ENCODE results near the gene FLCN.

FLCN gene

DNA sequence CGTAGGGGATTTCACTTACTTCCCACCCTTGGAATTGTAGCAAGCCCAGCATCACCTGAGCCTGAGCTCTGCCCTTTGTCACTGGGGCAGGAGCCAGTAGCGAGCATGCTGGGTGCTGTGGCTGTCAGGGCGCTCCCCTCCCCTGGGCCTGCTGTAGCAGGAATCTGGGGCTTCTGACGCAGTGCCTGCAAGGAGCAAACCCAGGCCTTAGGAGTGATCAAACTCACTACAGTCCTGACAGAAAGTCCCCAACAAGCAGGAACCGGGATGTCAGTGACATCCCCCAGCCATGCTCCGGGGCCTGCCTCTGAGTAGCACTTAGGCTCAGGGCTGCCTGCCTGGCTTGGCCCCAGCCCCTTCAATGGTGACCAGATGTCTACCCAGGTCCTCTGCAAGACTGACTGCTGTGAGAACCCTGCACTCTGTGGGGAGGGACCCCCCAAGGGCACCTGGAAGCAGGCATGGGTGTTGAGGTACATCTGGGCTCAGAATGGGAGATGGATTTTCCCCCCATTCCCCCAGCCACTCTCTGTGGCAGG lies 54.3 kb downstream of the FLCN start:
- no peak for DNase-seq

DNA sequence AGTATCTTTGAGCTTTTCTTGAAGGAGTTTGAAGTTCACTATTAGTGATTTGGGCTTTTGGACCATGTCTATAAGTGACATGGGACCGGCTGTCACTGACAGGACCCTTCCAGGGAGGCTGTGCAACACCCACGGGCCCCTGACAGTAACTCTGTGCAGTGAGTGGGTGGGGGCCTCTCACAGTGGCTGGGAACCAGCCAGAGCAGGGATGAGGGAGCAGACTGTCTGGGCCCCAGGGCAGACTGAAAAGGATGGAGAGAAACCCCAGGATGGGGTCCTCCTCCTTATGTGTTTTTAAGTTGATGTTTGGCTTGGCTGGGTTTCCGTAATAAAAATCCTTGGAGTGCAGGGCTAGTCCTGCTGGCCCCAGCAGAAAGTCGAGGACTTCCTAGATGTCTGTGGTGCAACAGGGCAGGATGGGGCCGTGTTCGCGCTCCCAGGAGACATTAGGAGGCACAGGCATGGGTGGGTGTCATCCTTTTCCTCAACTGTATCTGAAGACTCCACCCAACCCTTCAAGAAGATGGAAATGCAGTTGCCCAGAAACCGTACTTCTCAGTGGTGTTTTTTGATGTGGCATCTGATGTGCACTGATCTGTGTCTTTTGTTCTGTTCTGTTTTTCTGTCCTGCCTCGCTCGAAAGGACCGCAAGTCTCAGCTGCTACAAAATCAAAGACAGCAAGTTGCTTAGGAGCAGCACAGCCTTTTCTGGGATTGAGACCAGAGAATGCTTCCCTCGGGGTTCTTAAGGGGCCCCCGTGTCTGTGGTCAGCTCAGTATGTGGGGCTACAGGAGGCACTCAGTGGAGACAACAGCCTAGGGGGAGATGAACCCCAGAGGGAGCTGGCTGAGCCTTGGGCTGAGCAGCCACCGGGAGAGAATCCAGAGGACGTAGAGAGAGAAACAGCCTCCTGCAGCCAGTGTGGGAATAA lies 55.0 kb downstream of the FLCN start:
- no peak for DNase-seq

DNA sequence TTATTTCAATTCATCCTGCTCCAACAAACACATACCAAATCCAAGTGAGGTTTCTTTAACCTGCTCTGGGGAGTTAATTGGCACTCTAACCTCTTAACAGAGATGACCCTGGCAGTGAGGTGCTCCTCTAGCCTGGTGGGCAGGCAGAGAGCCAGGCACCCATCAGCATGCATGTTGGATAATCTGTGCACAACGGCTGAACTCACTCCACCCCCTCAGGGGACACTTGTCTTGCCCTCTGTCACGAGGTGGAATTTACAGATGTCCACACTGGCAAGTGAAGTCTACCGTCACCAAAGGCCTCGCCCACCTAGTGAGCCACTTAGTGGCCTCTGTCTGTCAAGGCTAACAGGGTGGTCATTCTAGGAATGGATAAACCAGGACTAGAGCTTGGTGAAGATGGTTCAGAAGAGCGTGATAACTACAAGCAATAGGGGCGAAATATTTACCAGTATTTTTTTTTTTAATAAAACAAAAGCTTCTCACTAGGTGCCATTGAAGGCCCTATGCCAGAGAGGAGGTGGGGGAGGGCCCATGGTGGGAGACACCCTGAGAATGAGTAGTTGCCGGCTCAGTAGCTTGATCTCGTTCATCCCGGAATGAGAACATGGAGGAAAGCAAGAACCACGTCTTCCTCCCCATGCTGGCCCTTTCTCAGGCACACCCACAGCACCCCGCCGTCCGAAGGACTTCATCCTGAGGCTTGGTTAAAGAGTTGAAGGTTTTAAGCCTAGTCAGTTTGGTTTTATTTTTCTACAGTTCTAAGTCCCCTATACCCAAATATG lies 56.0 kb downstream of the FLCN start:
- DNase-seq = no peak

DNA sequence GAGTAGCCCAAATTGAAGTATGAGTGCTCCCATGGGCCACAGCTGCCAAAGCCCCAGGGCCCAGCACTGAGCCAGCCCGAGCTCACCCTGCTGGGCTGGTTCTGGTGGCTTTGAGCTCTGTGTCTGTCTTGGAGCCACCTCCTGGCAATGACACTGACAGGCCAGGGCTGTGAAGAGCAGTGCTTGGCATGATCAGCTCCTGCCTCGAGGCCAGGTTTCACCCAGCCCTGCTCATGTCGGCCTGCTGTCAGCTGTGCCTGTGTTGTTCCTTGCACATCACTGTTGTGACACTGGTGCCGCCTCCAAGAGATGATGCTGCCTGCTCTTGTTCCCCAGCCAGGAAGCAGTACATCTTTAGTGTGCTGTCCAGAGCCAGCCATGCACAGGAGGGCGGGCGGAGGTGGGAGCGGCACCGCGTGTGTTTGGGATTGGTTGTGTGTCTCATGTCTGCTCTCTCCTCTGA lies 56.8 kb downstream of the FLCN start:
- DNase-seq = no peak

DNA sequence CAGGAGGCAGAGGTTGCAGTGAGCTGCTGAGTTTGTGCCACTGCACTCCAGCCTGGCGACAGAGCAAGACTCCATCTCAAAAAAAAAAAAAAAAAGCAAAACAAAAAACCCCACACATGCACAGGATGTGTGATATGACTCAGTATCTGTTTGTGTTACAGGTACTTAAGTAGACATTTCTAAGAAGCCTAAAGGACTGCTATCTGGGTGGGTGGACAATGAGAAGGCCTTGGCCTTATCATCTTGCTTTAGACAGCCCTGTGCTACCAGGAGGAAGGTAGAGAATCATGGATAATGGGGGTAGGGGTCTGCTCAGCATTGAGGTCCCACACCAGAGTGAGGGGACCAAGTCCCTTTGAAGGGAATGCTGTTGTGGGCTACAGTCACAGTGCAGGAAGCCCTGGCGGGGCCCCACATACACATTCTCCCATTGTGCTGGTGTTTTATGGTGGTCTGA lies 57.6 kb downstream of the FLCN start:
- no peak for DNase-seq

DNA sequence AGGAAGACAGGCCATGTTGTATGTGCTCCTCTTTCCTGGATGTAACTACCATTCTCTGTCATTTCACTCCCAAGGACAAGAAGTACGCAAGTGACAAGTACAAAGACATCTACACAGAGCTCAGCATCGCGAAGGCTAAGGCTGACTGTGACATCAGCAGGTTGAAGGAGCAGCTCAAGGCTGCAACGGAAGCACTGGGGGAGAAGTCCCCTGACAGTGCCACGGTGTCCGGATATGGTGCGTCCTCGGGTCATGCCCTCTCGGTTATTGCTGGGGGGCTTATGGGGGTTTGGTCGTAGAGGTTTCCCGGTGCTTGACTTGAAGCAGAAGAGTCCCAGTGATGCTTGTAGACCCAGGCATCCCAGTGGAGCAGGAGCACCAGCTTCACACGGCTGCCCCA lies 59.8 kb downstream of the FLCN start:
- no peak for DNase-seq

DNA sequence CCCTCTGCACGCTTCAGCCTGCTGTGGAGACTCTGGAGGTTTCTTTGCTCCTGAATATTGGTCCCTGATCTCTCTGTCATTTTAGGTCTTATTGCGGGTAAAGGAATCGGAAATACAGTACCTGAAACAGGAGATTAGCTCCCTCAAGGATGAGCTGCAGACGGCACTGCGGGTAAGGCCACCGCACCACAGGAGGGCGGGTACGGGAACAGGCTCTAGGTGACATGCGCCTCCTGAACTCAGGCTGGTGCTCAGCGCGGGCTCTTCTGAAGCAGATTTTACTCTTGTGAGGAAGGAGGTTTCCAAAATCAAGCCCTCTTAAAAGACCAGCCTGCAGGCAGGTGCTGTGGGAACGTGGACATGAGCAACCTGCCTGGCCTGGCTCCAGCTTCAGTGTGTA lies 60.6 kb downstream of the FLCN start:
- no peak for DNase-seq

DNA sequence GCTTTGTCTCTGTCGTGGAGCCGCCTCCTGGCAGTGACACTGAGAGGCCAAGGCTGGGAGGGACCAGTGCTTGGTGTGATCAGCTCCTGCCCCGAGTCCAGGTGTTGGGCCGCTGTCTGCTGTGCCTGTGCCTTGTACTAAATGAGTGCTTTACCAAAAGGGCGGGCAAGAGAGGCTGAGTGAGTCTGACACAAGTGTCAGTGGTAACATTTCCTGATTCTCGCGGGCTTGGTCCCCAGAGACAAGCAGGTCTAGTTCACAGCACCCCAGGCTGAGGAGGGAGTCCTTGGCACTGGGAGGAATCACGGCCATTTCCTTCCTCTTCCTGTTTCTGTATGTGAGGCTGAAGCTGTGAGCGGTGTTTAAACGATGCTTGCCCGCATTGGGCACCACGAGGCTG lies 61.1 kb downstream of the FLCN start:
- DNase-seq = no peak

DNA sequence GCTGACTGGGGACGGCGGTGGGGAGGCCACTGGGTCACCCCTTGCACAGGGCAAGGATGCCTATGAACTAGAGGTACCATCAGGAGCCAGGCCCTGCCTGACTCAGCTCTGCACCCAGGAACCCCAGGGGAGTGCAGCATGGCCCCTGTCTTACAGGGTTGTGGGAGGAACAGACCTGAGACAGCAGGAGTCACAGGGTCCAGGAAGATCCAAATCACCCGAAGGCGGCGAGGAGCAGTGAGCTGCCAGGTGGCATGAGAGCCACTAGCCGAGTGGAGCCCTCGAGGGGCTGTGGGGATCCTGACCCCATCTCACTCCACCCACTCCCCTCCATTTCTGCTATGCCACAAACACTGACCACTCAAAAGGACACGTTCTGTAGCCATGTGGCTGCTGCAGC lies 61.6 kb downstream of the FLCN start:
- no peak for DNase-seq

DNA sequence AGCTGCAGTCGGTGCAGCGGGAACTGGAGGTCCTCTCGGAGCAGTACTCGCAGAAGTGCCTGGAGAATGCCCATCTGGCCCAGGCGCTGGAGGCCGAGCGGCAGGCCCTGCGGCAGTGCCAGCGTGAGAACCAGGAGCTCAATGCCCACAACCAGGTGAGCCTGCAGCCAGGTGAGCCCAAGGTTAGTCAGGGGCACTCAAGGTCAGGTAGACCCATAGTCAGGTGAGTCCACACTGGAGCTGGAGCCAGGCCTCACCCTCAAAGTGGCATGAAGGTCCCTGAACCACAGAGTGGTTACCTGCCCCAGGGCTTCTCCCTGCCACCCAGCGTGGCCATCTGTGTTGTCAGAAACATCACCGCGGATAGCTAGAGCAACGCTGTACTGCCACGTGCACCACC lies 63.0 kb downstream of the FLCN start:
- no peak for DNase-seq

DNA sequence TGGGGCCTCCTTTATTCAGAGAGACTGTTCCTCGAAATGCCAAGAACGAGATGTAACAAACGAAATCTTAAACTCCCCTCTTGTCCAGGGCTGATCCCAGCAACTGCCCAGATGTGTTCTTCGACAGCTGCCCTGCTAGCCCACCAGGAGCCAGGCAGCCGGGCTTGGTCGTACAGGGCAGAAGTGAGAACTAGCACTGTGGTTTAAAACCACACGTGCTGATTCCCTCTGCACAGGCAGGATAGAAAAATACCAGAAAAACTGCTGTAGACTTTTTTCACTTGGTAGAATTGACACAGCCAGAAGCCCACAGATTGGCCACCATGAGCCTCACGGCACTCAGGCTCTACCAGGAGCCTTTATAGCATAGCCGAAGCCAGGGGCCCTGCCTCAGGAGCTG lies 64.0 kb downstream of the FLCN start:
- no peak for DNase-seq

DNA sequence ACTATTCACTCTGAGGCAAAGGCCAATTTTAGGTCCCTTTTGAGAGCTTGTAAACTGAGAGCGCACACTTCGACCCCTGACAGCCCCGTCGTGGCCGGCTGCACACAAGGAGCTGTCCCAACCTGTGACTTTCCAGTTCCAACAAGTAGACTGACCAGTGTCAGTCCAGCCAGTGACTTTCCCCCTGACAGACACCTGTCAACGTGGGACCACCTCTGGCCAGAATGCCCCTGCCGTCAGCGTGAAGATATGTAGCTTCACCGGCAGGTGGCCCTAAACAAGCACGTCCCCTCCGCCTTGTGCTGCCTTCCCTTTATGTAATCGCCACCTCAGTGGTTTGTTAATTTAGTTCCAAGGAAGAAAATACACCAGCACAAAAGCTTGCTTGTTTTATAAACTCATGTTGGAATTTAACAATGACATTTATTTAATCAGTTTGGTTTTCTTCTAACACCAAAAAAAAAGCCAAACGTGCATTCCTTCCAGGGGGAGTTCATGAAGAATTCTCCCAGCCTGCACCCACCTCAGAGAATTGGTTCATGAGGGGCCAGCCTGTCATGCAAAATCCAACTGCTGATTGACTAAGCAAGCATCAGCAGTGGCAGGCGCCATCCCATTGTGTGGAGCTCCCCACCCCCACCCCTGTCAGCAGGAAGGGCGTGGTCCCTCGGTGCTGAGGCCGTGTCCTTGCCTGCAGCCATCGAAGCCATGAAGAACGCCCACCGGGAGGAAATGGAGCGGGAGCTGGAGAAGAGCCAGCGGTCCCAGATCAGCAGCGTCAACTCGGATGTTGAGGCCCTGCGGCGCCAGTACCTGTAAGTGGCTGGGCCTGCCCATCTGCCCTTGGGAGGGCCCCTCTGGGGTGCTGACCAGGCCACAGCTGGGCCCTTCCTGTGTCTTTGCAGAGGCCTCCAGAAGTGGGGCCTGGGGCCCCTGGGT lies 64.7 kb downstream of the FLCN start:
- no peak for DNase-seq

DNA sequence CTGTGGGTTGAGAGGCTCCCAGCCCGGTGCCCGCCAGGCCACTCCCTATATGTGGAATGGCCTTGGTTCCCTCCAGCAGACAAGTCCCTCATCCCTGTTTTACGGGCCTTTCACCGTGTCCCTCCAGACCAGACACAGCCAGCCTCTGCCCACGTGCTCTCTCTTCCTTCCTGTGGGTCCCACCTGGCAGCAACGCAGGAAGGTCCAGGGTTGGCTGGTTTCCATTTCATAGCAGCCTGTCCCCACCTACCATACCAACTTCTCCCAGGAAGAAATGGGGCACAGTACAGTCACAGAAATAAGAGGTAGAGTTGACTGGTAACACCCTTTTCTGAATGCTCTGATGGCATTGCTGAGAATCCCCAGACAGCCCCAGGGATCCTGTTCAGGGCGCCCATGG lies 65.8 kb downstream of the FLCN start:
- DNase-seq = no peak

DNA sequence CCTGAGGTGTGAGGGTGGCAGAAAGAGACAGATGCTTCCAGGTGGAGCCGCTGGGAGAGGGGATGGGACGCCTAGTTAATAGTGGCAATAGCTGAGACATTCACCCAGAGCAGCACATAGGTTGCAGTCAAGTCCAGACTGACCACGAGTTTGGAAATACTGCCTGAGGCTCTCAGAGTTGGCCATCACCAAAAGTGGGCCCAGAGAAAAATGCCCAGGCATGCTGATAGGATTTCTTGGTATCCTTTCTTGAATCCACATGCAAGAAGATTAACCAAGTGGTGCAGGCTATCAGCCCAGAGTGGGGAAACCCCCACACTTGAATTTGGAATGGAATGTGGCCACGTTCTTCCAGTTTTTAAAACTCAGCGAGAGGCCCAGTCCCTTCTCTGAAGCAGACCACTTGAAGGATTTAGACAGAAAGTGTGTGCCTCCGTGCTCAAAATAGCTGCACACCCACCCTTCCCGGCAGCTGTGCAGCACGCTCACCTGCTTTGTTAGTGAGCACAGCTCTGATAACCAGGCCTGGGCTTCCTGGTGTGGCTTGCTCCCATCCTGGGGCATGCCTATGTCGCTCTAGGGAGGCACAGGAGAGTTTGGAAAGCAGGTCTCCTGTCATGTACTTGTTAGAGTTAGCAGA lies 66.5 kb downstream of the FLCN start:
- no peak for DNase-seq

DNA sequence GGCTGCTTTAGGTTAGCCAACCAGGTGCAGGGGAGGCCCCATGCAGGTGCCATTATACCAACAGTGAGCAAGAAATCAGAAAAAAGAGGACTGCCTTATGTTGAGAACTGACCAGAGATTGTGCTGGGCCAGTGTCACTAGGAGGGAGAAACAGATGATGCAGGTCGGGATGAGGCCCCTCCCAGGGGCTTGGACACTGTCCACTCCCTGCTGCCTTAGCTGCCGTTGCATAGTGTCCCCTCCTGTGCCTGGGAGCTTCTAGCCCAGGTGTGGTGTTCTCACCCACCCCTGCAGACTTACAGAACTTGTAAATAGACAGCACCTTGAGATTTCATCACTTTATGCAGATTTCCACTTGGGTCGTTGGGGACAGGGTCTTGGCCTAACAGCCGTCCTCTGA lies 67.6 kb downstream of the FLCN start:
- no peak for DNase-seq

DNA sequence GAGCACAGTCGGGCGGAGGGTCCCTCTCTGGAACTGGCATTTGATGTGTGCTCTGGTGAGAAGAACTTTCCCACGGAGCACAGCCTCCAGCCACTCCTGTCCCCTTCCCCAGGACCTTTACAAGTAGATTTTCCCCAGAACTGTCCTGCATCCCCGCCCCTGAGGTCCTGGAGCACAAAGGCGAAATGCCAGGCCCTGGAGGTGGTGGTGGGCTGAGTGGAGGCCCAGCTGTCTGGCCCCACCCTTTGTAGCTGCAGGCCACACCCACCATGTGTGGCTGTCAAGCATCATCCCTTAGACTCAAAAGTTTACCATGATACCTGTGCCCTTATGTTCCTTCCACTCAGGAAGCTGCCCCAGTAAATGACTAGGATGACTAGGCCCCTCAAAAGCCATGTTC lies 68.6 kb downstream of the FLCN start:
- no peak for DNase-seq

DNA sequence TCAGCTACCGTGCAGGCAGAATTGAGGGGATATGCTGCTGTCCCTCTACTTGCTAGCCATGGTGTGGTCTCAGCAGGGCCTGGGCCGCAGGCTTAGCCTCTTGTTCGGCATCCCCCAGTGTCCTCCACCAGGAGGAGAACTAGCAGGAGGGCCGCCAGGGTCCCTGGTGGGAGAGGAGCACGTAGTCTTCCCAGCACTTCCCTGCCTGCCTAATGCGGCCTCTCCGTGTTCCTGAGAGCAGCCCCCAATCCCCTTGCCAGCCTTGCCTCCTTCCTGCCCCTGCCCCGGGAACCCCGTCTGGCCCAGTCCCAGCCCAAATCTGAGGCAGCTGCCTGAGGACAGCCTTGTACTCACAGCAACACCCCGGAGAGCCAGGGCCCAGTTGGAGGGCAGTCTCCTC lies 69.0 kb downstream of the FLCN start:
- no peak for DNase-seq

DNA sequence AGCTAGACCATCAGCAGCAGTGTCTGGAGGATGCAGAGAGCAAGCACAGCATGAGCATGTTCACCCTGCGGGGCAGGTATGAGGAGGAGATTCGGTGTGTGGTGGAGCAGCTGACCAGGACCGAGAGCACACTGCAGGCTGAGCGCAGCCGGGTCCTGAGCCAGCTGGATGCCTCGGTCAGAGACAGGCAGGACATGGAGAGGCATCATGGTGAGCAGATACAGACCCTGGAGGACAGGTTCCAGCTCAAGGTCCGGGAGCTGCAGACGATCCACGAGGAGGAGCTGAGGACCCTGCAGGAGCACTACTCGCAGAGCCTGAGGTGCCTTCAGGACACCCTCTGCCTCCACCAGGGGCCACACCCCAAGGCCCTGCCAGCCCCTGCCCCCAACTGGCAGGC lies 69.6 kb downstream of the FLCN start:
- DNase-seq = no peak

DNA sequence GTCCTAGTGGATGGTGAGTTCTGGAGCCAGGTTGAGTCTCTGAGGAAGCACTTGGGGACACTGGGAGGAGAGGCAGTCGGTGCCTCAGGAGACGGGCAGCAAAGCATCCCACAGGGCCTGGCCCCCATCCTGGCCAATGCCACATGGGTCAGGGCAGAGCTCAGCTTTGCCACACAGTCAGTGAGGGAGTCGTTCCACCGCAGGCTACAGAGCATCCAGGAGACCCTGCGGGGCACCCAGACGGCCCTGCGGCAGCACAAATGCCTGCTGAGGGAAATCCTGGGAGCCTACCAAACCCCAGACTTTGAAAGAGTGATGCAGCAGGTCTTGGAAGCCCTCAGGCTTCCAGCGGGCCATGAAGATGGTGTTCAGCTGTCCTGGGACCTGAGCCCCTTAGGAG lies 70.5 kb downstream of the FLCN start:
- no peak for DNase-seq

DNA sequence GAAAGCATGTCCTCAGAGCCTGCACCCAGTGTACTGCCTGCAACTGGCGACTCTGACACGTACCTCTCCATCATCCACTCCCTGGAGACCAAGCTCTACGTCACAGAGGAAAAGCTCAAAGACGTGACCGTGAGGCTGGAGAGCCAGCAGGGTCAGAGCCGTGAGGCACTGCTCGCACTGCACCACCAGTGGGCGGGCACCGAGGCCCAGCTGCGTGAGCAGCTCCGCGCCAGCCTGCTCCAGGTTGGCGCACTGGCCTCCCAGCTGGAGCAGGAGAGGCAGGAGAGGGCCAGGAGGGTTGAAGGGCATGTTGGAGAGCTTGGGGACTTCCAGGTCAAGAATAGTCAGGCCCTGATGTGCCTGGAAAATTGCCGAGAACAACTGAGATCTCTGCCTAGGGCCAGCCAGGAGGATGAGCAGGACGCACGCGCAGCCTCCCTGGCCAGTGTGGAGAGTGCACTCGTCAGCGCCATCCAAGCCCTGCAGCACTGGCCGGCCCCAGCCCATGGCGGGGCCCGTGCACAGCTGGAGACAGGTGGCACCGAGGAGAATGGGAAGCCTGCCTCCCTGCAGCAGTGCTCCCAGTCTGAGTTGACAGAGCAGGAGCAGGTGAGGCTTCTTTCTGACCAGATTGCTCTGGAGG lies 71.2 kb downstream of the FLCN start:
- no peak for DNase-seq

DNA sequence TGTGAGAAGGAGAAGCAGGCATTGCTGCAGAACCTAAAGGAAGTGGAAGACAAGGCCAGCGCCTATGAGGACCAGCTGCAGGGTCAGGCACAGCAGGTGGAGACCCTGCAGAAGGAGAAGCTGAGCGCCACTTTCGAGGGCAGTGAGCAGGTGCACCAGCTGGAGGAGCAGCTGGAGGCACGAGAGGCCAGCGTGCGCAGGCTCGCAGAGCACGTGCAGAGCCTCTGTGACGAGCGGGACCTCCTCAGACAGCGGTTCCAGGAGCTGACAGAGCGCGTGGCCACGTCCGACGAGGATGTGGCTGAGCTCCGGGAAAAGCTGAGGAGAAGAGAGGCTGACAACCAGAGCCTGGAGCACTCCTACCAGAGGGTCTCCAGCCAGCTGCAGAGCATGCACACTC lies 72.3 kb downstream of the FLCN start:
- DNase-seq = no peak

DNA sequence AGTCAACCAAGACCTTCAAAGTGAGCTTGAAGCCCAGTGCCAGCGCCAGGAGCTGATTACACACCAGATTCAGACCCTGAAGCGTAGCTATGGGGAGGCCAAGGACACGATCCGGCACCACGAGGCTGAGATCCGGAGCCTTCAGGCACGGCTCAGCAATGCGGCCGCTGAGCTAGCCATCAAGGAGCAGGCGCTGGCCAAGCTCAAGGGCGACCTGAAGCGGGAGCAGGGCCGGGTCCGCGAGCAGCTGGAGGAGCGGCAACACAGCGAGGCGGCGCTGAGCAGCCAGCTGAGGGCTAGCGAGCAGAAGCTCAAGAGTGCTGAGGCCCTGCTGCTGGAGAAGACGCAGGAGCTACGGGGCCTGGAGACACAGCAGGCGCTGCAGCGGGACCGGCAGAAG lies 72.8 kb downstream of the FLCN start:
- DNase-seq = no peak
